HFF-Myc (cell line): Measurements from ENCODE around the gene HOXD3.

ENCODE experiments used
- DNase-seq: peaks from one replicate; pipeline ENCODE4 v3.0.0-alpha.2; 2011; ENCODE audit warnings: low read depth; ENCODE audit errors: extremely low read depth
- H3K4me3 ChIP-seq: replicated peaks from 2 replicates; pipeline ENCODE4 v1.5.1; 2011; ENCODE audit warnings: low read depth, mild to moderate bottlenecking, control low read depth, low read length
- CTCF ChIP-seq: IDR thresholded peaks from 2 replicates; pipeline ENCODE4 v1.5.1; 2012; ENCODE audit warnings: mild to moderate bottlenecking, low read depth, low read length, control low read depth; ENCODE audit errors: missing control alignments

HOXD3 gene

GRCh38 chr2:176122052-176122682 lies 34.9 kb upstream of the HOXD3 start:
- DNase-seq, result no peak
- H3K4me3 ChIP-seq, result peak overlapping the region; percentile 24
- no peak for TF ChIP-seq CTCF

GRCh38 chr2:176122683-176123410 lies 34.3 kb upstream of the HOXD3 start, which contains the start of gene HOXD9:
TSS of gene HOXD9 (plus strand) at chr2:176122719. CDS start at chr2:176122769, 50 bp downstream.
- H3K4me3 ChIP-seq, result peak within 1 kb of the TSS; percentile 24
- no peak for TF ChIP-seq CTCF
- no peak for DNase-seq

- H3K4me3 ChIP-seq, result no peak overlapping the region
- TF ChIP-seq CTCF, result no peak
- DNase-seq, result no peak
Observed at GRCh38 chr2:176123411-176124109, 33.5 kb upstream of the HOXD3 start.

- no peak for TF ChIP-seq CTCF
- no peak overlapping the region for H3K4me3 ChIP-seq
- no peak for DNase-seq
Observed at GRCh38 chr2:176124110-176124946, 32.8 kb upstream of the HOXD3 start.

GRCh38 chr2:176124947-176125771 lies 31.9 kb upstream of the HOXD3 start:
- H3K4me3 ChIP-seq, result no peak overlapping the region
- no peak for TF ChIP-seq CTCF
- no peak for DNase-seq

GRCh38 chr2:176125772-176126054 lies 31.4 kb upstream of the HOXD3 start:
- no peak for TF ChIP-seq CTCF
- no peak overlapping the region for H3K4me3 ChIP-seq
- no peak for DNase-seq
